ENCODE data around the gene HINT2.

DNA sequence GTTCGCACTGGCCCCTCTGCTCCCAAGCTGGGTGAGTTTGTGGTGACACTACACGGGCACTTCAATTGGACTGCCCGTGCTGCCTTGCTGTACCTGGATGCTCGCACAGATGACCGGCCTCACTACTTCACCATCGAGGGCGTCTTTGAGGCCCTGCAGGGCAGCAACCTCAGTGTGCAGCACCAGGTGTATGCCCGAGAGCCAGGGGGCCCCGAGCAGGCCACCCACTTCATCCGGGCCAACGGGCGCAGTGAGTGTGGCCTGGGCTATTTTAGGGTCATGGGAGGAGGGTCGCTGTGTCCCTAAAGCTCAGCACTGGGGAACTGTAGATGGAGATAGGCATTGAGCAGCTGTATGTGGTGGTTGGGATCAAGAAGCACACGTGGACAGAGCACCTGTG lies 22.0 kb downstream of the HINT2 start:
- TF ChIP-seq, protein P1, sequence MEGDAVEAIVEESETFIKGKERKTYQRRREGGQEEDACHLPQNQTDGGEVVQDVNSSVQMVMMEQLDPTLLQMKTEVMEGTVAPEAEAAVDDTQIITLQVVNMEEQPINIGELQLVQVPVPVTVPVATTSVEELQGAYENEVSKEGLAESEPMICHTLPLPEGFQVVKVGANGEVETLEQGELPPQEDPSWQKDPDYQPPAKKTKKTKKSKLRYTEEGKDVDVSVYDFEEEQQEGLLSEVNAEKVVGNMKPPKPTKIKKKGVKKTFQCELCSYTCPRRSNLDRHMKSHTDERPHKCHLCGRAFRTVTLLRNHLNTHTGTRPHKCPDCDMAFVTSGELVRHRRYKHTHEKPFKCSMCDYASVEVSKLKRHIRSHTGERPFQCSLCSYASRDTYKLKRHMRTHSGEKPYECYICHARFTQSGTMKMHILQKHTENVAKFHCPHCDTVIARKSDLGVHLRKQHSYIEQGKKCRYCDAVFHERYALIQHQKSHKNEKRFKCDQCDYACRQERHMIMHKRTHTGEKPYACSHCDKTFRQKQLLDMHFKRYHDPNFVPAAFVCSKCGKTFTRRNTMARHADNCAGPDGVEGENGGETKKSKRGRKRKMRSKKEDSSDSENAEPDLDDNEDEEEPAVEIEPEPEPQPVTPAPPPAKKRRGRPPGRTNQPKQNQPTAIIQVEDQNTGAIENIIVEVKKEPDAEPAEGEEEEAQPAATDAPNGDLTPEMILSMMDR (conservative IDR thresholded peaks at IDR 0.05; ENCODE audit: low read length), result no peak
- no peak for TF ChIP-seq EZH2phosphoT487 (IDR thresholded peaks at IDR 0.05; ENCODE audit: borderline replicate concordance)

Data from Loucy (cell line).